PC-3 (cell line): ENCODE results near the gene DKK1.

Experiments
- CTCF ChIP-seq: fragments of 300-600 bp; sonication (generic); conservative IDR thresholded peaks from 2 replicates; pipeline ENCODE4 v1.5.1; 2017; ENCODE audit warnings: antibody characterized with exemption, low read depth, mild to moderate bottlenecking, low read length
- EZH2 ChIP-seq: fragments of 300-600 bp; sonication (generic); IDR thresholded peaks from one replicate; pipeline ENCODE4 v1.6.1; 2017; ENCODE audit warnings: antibody characterized with exemption, mild to moderate bottlenecking, low read length; ENCODE audit not compliant: unreplicated experiment
- EZH2phosphoT487 ChIP-seq: fragments of 300-600 bp; sonication (generic); IDR thresholded peaks from 2 replicates; pipeline ENCODE4 v1.6.1; 2018; ENCODE audit warnings: mild to moderate bottlenecking, antibody characterized with exemption, low read length, borderline replicate concordance

DNA sequence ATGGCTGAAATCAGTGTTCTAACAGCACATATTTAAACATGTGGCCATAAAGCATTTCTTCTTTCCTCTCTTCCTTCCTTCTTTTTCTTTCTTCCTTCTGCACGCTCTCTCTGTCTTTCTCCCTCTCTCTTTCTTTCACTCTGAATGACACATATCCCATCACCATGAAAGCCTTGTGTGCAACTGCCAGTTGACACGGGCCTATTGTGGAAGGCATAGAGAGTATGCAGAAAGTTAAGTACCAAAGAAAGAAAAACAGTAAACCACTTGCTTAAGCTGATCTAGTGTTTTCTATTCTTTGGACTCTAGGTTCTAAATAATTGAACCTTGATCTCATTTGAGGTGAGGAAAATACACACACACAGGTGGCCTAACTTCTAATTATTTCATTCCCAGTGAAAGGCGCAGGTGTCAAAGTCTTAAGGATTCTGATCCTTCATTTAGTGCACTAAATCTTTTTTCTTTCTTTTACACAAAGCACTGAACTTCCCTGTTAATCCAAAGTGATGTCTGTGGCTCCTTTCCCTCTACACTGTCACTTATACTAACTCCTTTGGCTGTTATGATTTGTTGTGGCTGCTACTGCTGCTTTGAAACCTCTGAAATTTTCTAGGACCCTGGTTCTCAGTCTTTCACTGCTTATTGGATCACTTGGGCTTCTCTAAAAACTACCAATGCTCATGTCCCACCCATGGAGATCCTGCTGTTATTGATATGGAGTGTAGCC is 17.7 kb downstream of the DKK1 start:
- TF ChIP-seq CTCF (no peak), EZH2phosphoT487 (no peak), EZH2 (no peak)
